ENCODE measurements around the gene IFNLR1.

DNA sequence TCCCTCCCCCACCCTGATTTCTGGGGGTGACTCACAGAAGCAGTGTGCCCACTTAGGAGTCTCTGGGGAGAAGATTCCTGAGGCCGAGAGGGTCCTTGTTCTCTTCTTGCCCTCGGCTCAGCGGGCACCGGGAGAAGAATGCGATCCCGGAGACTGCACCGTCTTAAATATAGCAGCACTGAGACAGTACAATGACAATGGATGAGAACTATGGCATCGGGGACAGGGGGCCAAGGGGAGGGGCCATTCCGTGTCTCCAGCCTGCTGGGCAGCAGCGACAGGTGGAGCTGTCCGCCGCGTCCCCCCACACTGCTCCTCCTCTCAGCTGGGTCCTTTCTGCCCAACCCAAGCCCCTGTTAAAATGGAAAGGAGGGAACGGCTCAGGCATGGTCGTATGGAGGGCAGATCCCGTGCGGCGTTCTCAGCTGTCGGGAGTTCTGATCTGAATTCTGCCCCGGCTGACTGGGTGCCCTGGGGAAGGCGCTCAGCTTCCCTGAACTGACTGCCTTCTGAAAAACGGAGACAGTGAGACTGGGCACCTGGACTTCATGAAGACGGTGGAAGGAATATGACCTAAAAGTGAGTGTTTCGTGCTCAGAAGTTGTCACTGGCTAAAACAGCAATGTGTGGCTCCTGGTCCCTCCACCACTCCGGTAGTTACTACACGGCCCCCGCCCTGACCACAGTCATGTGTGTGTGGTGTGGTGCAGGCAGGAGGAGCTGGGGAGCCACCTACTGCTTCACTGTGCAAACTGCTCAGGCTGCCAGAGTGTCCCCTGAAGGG is 74.9 kb downstream of the IFNLR1 start, which contains the start of gene MYOM3:
- TF ChIP-seq EZH2phosphoT487 (IDR thresholded peaks at IDR 0.05; ENCODE audit: low read length): no peak
- TF ChIP-seq, protein P1, sequence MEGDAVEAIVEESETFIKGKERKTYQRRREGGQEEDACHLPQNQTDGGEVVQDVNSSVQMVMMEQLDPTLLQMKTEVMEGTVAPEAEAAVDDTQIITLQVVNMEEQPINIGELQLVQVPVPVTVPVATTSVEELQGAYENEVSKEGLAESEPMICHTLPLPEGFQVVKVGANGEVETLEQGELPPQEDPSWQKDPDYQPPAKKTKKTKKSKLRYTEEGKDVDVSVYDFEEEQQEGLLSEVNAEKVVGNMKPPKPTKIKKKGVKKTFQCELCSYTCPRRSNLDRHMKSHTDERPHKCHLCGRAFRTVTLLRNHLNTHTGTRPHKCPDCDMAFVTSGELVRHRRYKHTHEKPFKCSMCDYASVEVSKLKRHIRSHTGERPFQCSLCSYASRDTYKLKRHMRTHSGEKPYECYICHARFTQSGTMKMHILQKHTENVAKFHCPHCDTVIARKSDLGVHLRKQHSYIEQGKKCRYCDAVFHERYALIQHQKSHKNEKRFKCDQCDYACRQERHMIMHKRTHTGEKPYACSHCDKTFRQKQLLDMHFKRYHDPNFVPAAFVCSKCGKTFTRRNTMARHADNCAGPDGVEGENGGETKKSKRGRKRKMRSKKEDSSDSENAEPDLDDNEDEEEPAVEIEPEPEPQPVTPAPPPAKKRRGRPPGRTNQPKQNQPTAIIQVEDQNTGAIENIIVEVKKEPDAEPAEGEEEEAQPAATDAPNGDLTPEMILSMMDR (IDR thresholded peaks at IDR 0.05; ENCODE audit: low read length): peak; percentile 66

All from MM.1S (cell line).